ENCODE data around the gene UTRN.

UTRN gene

GRCh38 chr6:144314003-144314485, 28.9 kb downstream of the UTRN start:
- no peak for DNase-seq (ENCODE audit: low read depth in 2 of 2)

GRCh38 chr6:144314562-144314961, 29.4 kb downstream of the UTRN start:
- DNase-seq (ENCODE audit: low read depth in 2 of 2): no peak

GRCh38 chr6:144315226-144315980, 30.3 kb downstream of the UTRN start:
- no peak for DNase-seq (ENCODE audit: low read depth in 2 of 2)

GRCh38 chr6:144315981-144316861, 31.1 kb downstream of the UTRN start:
- no peak for DNase-seq (ENCODE audit: low read depth in 2 of 2)

GRCh38 chr6:144316862-144317195, 31.7 kb downstream of the UTRN start:
- DNase-seq (ENCODE audit: low read depth in 2 of 2): no peak

GRCh38 chr6:144317736-144318135, 32.6 kb downstream of the UTRN start:
- DNase-seq (ENCODE audit: low read depth in 2 of 2): no peak

GRCh38 chr6:144319211-144319610, 34.1 kb downstream of the UTRN start:
- DNase-seq (ENCODE audit: low read depth in 2 of 2): no peak

GRCh38 chr6:144320741-144321140, 35.6 kb downstream of the UTRN start:
- no peak for DNase-seq (ENCODE audit: low read depth in 2 of 2)

- DNase-seq (ENCODE audit: low read depth in 2 of 2): no peak
Observed at GRCh38 chr6:144321839-144322591, 36.9 kb downstream of the UTRN start.

- DNase-seq (ENCODE audit: low read depth in 2 of 2): no peak
Observed at GRCh38 chr6:144325232-144325631, 40.1 kb downstream of the UTRN start.

GRCh38 chr6:144326393-144326792, 41.3 kb downstream of the UTRN start:
- no peak for DNase-seq (ENCODE audit: low read depth in 2 of 2)

GRCh38 chr6:144327081-144327480, 41.9 kb downstream of the UTRN start:
- no peak for DNase-seq (ENCODE audit: low read depth in 2 of 2)

GRCh38 chr6:144330017-144330987, 45.2 kb downstream of the UTRN start:
- DNase-seq (ENCODE audit: low read depth in 2 of 2): no peak

GRCh38 chr6:144331491-144331969, 46.4 kb downstream of the UTRN start:
- DNase-seq (ENCODE audit: low read depth in 2 of 2): no peak

GRCh38 chr6:144332177-144332576, 47.0 kb downstream of the UTRN start:
- no peak for DNase-seq (ENCODE audit: low read depth in 2 of 2)

GRCh38 chr6:144334150-144334708, 49.1 kb downstream of the UTRN start:
- DNase-seq (ENCODE audit: low read depth in 2 of 2): peak; percentile 59 to 60
